Measurements from ENCODE around the gene SAMD10. TPM values are rescaled to one million over a fixed set of nuclear protein-coding genes. Genes with fewer than 3 reads are reported as not detected.
A peak's percentile ranks its signal among the peaks of the same experiment; 100 is the strongest.

SAMD10 gene
- total and polyA plus RNA-seq, 2 donors (not counting 1 experiment from before 2014, with no cell fraction given), result 0.37 to 0.99 TPM

DNA sequence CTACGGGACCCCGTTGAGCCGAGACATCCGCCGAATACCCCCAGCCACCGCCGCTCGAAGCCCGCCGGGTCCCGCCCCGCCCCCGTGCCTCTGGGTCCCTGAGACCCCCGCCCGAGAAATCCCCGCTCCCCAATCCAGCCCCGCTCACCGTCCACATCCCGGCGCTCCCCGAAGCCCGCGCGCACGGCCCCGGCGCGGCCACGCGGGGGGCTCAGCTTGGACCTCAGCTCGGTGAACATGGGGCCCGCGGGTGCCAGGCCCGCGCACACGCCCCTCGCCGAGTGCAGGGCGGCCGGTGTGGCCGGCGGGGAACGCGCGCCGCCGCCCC lies 249 bp downstream of the SAMD10 start:
- no peak overlapping the region for H2AFZ ChIP-seq (ENCODE audit: low read length)
- no peaks in the 10 kb centered on the region for H3K27me3 ChIP-seq (ENCODE audit: control insufficient read depth, insufficient read depth, low read length)
- TF ChIP-seq, protein P1, sequence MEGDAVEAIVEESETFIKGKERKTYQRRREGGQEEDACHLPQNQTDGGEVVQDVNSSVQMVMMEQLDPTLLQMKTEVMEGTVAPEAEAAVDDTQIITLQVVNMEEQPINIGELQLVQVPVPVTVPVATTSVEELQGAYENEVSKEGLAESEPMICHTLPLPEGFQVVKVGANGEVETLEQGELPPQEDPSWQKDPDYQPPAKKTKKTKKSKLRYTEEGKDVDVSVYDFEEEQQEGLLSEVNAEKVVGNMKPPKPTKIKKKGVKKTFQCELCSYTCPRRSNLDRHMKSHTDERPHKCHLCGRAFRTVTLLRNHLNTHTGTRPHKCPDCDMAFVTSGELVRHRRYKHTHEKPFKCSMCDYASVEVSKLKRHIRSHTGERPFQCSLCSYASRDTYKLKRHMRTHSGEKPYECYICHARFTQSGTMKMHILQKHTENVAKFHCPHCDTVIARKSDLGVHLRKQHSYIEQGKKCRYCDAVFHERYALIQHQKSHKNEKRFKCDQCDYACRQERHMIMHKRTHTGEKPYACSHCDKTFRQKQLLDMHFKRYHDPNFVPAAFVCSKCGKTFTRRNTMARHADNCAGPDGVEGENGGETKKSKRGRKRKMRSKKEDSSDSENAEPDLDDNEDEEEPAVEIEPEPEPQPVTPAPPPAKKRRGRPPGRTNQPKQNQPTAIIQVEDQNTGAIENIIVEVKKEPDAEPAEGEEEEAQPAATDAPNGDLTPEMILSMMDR (conservative IDR thresholded peaks at IDR 0.05 in 1 of 2, IDR thresholded peaks at IDR 0.05 in 1 of 2; ENCODE audit: low read depth in 1 of 2, low read length in 2 of 2), result no peak
- no peak for TF ChIP-seq EZH2 (IDR thresholded peaks at IDR 0.05; ENCODE audit: low read length, missing control alignments)
- DNase-seq (ENCODE audit: low read depth in 2 of 2), result no peak
- no peak overlapping the region for H3K9ac ChIP-seq (ENCODE audit: insufficient read depth, low read length)
- no peaks in the 10 kb centered on the region for H4K20me1 ChIP-seq (ENCODE audit: control insufficient read depth, extremely low read depth, insufficient read depth, low read length)
- no peak overlapping the region for H3K27ac ChIP-seq (ENCODE audit: insufficient read depth, low read length)
- H3K4me1 ChIP-seq (ENCODE audit: control insufficient read depth, extremely low read depth, insufficient read depth, low read length), result peaks cover 18% of the 10 kb centered on the region
- peaks cover 16% of the 10 kb centered on the region for H3K79me2 ChIP-seq (ENCODE audit: control insufficient read depth, insufficient read depth, low read length)
- no peaks in the 10 kb centered on the region for H3K36me3 ChIP-seq (ENCODE audit: control insufficient read depth, insufficient read depth, low read length)
- no peaks in the 10 kb centered on the region for H3K9me3 ChIP-seq (ENCODE audit: control insufficient read depth, insufficient read depth, low read depth, low read length)
- peak overlapping the region; percentile 79 for H3K4me2 ChIP-seq (ENCODE audit: extremely low read depth, insufficient read depth, low read length)
- peak overlapping the region; percentile 21 to 57 (median 39) for H3K4me3 ChIP-seq (replicated peaks in 1 of 4; ENCODE audit: control extremely low read depth in 1 of 4, insufficient read depth in 1 of 4, low read depth in 3 of 4, low read length in 4 of 4)

DNA sequence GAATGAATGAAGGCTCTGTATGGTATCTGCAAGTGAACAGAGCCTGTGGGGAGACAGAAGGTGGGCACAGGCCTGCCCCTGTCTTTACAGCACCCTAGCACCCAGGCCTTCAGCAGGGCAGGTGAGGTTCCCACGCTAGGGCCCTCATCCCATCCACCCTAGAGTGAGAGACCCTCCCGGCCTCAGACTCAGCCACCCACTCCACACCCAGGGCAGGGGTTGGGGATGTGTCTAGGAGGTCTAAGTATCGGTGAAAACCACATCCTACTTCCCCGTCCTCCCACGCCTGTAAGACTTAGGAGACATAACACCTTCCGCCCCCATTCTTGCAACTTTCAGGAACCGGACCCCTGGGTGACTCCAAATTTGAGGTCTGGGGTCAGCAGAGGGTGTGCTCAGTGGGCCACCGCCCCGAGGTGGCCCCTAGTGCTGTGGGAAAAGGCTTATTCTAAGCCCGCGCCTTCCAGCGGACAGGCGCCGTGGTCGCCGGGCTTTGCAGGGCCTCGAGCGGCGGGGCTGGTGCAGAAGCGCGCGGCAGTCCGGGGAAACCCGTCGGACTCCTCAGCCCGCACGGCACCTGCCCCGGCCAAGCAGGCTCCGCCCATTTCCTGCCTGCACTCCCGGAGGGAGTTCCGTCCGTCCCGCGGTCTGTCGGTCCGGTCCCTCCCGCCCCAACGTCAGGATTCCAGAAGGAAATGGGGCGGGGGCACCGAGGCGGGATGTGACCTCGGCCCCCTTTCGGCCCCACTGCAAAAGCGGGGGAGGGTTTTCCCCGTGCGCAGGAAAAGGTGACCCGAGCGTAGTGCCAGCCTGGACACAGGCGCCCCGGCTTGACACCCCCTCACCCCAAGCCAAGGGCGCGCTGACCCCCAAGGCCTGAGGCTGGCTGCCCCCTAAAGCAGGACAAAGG lies 868 bp downstream of the SAMD10 start:
- H3K79me2 ChIP-seq (ENCODE audit: control insufficient read depth, insufficient read depth, low read length), result peaks cover 16% of the 10 kb centered on the region
- DNase-seq (ENCODE audit: low read depth in 2 of 2), result peak in 1 of 2 donors; percentile 45
- no peaks in the 10 kb centered on the region for H4K20me1 ChIP-seq (ENCODE audit: control insufficient read depth, extremely low read depth, insufficient read depth, low read length)
- H3K4me2 ChIP-seq (ENCODE audit: extremely low read depth, insufficient read depth, low read length), result peak overlapping the region; percentile 79
- no peak overlapping the region for H3K27ac ChIP-seq (ENCODE audit: insufficient read depth, low read length)
- TF ChIP-seq, protein P1 (conservative IDR thresholded peaks at IDR 0.05 in 1 of 2, IDR thresholded peaks at IDR 0.05 in 1 of 2; ENCODE audit: low read depth in 1 of 2, low read length in 2 of 2), result no peak
- TF ChIP-seq EZH2 (IDR thresholded peaks at IDR 0.05; ENCODE audit: low read length, missing control alignments), result no peak
- no peaks in the 10 kb centered on the region for H3K27me3 ChIP-seq (ENCODE audit: control insufficient read depth, insufficient read depth, low read length)
- no peak overlapping the region for H3K9ac ChIP-seq (ENCODE audit: insufficient read depth, low read length)
- H3K9me3 ChIP-seq (ENCODE audit: control insufficient read depth, insufficient read depth, low read depth, low read length), result no peaks in the 10 kb centered on the region
- H3K4me3 ChIP-seq (replicated peaks in 1 of 4; ENCODE audit: control extremely low read depth in 1 of 4, insufficient read depth in 1 of 4, low read depth in 3 of 4, low read length in 4 of 4), result peak overlapping the region; percentile 21 to 57 (median 39)
- H3K4me1 ChIP-seq (ENCODE audit: control insufficient read depth, extremely low read depth, insufficient read depth, low read length), result peaks cover 19% of the 10 kb centered on the region
- no peaks in the 10 kb centered on the region for H3K36me3 ChIP-seq (ENCODE audit: control insufficient read depth, insufficient read depth, low read length)
- no peak overlapping the region for H2AFZ ChIP-seq (ENCODE audit: low read length)

DNA sequence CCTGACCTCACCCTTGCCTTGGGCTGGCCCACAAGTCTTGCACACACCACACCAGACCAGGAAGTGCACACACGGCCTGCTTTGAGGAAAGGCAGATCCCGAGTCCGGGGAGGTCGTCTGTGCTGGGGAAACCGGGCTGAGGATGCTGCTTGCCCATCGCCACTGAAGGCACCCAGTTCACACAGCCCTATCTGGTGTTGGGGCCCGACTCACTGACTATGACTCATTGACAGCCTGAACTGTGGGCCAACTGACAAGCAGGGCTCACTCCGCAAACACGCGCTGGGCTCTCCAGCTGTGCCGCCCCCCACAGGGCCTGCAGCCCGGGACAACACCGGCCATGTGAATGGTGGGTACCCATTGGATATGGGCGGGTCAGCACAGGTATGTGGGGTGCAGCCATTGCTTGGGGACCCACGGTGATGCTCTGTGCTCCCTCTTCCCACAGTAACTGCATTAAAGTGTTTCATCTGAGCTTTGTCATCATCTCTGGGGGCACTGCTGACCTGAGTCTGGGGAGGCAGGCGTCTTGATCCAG lies 1.6 kb downstream of the SAMD10 start:
- Histone ChIP-seq H3K9me3 (ENCODE audit: control insufficient read depth, insufficient read depth, low read depth, low read length) (no peaks in the 10 kb centered on the region), H4K20me1 (ENCODE audit: control insufficient read depth, extremely low read depth, insufficient read depth, low read length) (no peaks in the 10 kb centered on the region), H3K4me1 (ENCODE audit: control insufficient read depth, extremely low read depth, insufficient read depth, low read length) (peaks cover 19% of the 10 kb centered on the region), H3K27ac (ENCODE audit: insufficient read depth, low read length) (no peak overlapping the region), H3K36me3 (ENCODE audit: control insufficient read depth, insufficient read depth, low read length) (no peaks in the 10 kb centered on the region), H3K79me2 (ENCODE audit: control insufficient read depth, insufficient read depth, low read length) (peaks cover 13% of the 10 kb centered on the region), H2AFZ (ENCODE audit: low read length) (no peak overlapping the region), H3K9ac (ENCODE audit: insufficient read depth, low read length) (no peak overlapping the region), H3K27me3 (ENCODE audit: control insufficient read depth, insufficient read depth, low read length) (no peaks in the 10 kb centered on the region), H3K4me3 (replicated peaks in 1 of 4; ENCODE audit: control extremely low read depth in 1 of 4, insufficient read depth in 1 of 4, low read depth in 3 of 4, low read length in 4 of 4) (no peak overlapping the region), H3K4me2 (ENCODE audit: extremely low read depth, insufficient read depth, low read length) (no peak overlapping the region)
- TF ChIP-seq, protein P1 (conservative IDR thresholded peaks at IDR 0.05 in 1 of 2, IDR thresholded peaks at IDR 0.05 in 1 of 2; ENCODE audit: low read depth in 1 of 2, low read length in 2 of 2), result no peak
- no peak for TF ChIP-seq EZH2 (IDR thresholded peaks at IDR 0.05; ENCODE audit: low read length, missing control alignments)
- DNase-seq (ENCODE audit: low read depth in 2 of 2), result peak; percentile 76 to 79

Data from fibroblast of lung (primary cell).